ENCODE measurements around the gene CABCOCO1. TPM values are rescaled to one million over a fixed set of nuclear protein-coding genes. Genes with fewer than 3 reads are reported as not detected.

Gene CABCOCO1
- total RNA-seq, 2 donors from 2014 or later, result 1.0 to 1.1 TPM

- no peaks in the 10 kb centered on the region for H3K9me3 Mint-ChIP-seq
- Histone ChIP-seq H3K36me3 (ENCODE audit: control insufficient read depth, insufficient read depth, low read length) (no peaks in the 10 kb centered on the region), H3K9me3 (ENCODE audit: control insufficient read depth, low read length) (no peaks in the 10 kb centered on the region), H3K27ac (ENCODE audit: low read depth, low read length) (no peak overlapping the region), H3K27me3 (ENCODE audit: control insufficient read depth, insufficient read depth, low read length, poor library complexity, severe bottlenecking) (peaks cover 7% of the 10 kb centered on the region), H3K9ac (ENCODE audit: extremely low read depth, low read length, poor library complexity, severe bottlenecking) (no peak overlapping the region), H3K4me1 (ENCODE audit: control insufficient read depth, insufficient read depth, low read length) (peaks cover 3% of the 10 kb centered on the region), H3K4me3 (ENCODE audit: low read length) (peak overlapping the region; percentile 75)
- H3K4me1 Mint-ChIP-seq, result peaks cover 32% of the 10 kb centered on the region
- peaks cover 3% of the 10 kb centered on the region for H3K27me3 Mint-ChIP-seq (ENCODE audit: insufficient read depth)
- H3K36me3 Mint-ChIP-seq (ENCODE audit: low read depth), result no peaks in the 10 kb centered on the region
- 94 to 100% methylated on average over 1 to 3 of the region's 3 CpGs for WGBS, 2 experiments (ENCODE audit: insufficient coverage in 1 of 2, insufficient read length in 1 of 2)
- DNase-seq, result no peak
- H3K27ac Mint-ChIP-seq, result no peak overlapping the region
- H3K4me3 Mint-ChIP-seq, result peak overlapping the region; percentile 56
- TF ChIP-seq CTCF (conservative IDR thresholded peaks at IDR 0.05), result no peak
These were observed 737 bp downstream of the CABCOCO1 start for GRCh38 chr10:61663466-61663865.

- Histone ChIP-seq H3K36me3 (ENCODE audit: control insufficient read depth, insufficient read depth, low read length) (no peaks in the 10 kb centered on the region), H3K27me3 (ENCODE audit: control insufficient read depth, insufficient read depth, low read length, poor library complexity, severe bottlenecking) (peaks cover 7% of the 10 kb centered on the region), H3K4me1 (ENCODE audit: control insufficient read depth, insufficient read depth, low read length) (peaks cover 3% of the 10 kb centered on the region), H3K27ac (ENCODE audit: low read depth, low read length) (no peak overlapping the region), H3K4me3 (ENCODE audit: low read length) (no peak overlapping the region), H3K9ac (ENCODE audit: extremely low read depth, low read length, poor library complexity, severe bottlenecking) (no peak overlapping the region), H3K9me3 (ENCODE audit: control insufficient read depth, low read length) (no peaks in the 10 kb centered on the region)
- no peak overlapping the region for H3K27ac Mint-ChIP-seq
- TF ChIP-seq CTCF (conservative IDR thresholded peaks at IDR 0.05), result no peak
- H3K4me1 Mint-ChIP-seq, result peaks cover 23% of the 10 kb centered on the region
- H3K36me3 Mint-ChIP-seq (ENCODE audit: low read depth), result no peaks in the 10 kb centered on the region
- DNase-seq, result no peak
- H3K9me3 Mint-ChIP-seq, result no peaks in the 10 kb centered on the region
- peaks cover 3% of the 10 kb centered on the region for H3K27me3 Mint-ChIP-seq (ENCODE audit: insufficient read depth)
- no peak overlapping the region for H3K4me3 Mint-ChIP-seq
- 90 to 94% methylated on average over 2 of the region's 2 CpGs for WGBS, 2 experiments (ENCODE audit: insufficient coverage in 1 of 2, insufficient read length in 1 of 2)
These were observed 2.3 kb downstream of the CABCOCO1 start for GRCh38 chr10:61664985-61665384.

DNA sequence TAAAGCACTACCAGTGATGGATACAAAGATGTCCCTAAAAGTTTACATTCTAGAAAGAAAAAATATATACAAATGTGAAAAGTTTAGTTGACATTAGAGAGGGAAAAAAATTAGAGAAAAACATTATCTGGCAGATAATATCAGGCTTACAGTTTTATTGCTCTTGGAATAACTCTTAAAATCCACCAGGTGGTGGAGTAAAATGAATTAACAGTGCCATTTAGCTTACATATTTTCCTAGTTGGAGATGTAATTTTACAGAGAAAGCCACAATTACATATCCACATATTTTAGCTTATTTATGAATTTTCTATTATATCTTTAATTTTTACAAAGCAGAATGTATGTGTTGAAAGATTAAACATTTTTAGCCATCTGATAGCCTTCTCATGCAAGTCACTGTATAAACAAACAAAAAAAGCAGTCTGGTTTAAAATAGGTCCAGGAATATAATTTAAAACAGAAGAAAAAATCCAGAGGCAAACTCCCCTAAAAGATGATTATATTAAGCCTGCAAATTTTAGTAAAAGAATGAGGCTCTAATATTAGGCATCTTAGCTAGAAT is 6.5 kb downstream of the CABCOCO1 start:
- Histone ChIP-seq H3K9me3 (ENCODE audit: control insufficient read depth, low read length) (no peaks in the 10 kb centered on the region), H3K9ac (ENCODE audit: extremely low read depth, low read length, poor library complexity, severe bottlenecking) (no peak overlapping the region), H3K27ac (ENCODE audit: low read depth, low read length) (no peak overlapping the region), H3K4me1 (ENCODE audit: control insufficient read depth, insufficient read depth, low read length) (no peaks in the 10 kb centered on the region), H3K4me3 (ENCODE audit: low read length) (no peak overlapping the region), H3K36me3 (ENCODE audit: control insufficient read depth, insufficient read depth, low read length) (no peaks in the 10 kb centered on the region), H3K27me3 (ENCODE audit: control insufficient read depth, insufficient read depth, low read length, poor library complexity, severe bottlenecking) (no peaks in the 10 kb centered on the region)
- H3K4me1 Mint-ChIP-seq, result no peaks in the 10 kb centered on the region
- peak; percentile 23 for TF ChIP-seq CTCF (conservative IDR thresholded peaks at IDR 0.05)
- no peaks in the 10 kb centered on the region for H3K27me3 Mint-ChIP-seq (ENCODE audit: insufficient read depth)
- H3K9me3 Mint-ChIP-seq, result no peaks in the 10 kb centered on the region
- no peak overlapping the region for H3K27ac Mint-ChIP-seq
- no peak for DNase-seq
- no peaks in the 10 kb centered on the region for H3K36me3 Mint-ChIP-seq (ENCODE audit: low read depth)
- no peak overlapping the region for H3K4me3 Mint-ChIP-seq

Data from endodermal cell (in vitro differentiated cells).